ENCODE results near the gene RORB.

RORB gene

DNA sequence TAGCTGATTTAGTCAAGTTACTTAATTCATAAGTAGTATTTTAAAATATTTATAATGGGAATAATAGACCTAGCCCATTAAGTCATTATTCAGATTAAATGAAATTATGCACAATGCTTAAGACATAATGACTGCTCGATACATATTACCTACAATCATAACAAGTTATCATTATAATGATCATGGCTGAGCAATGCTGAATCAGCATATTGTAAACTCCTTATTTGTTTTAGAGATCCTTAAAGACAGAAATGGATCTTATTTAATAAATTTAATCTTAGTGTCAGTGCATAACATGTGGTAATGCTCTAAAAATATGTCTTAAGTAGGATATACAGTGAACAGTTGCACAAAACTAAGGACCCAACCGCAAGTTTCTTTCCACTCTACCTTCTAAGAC, 221.6 kb downstream of the RORB start:
- DNase-seq (ENCODE audit: low read depth, low spot score): no peak

DNA sequence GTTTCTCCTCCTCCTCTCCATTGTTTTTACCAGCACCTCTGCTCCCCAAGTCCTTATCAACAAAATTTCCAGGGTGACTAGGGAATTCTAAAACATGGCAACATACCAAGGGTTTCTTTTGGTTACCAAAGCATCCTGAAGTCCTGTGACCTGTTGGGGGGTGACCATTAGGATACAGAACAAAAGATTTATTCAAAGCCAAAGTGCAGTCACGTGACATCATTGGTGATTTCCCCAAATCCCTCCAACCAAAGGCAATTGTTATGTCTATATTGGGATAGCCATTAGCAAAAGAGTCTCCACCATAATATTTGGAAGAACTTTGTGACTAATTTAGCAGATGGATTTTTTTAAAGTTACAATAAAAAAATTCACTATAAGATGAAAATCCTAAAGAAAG, 222.2 kb downstream of the RORB start:
- DNase-seq (ENCODE audit: low read depth, low spot score): no peak

DNA sequence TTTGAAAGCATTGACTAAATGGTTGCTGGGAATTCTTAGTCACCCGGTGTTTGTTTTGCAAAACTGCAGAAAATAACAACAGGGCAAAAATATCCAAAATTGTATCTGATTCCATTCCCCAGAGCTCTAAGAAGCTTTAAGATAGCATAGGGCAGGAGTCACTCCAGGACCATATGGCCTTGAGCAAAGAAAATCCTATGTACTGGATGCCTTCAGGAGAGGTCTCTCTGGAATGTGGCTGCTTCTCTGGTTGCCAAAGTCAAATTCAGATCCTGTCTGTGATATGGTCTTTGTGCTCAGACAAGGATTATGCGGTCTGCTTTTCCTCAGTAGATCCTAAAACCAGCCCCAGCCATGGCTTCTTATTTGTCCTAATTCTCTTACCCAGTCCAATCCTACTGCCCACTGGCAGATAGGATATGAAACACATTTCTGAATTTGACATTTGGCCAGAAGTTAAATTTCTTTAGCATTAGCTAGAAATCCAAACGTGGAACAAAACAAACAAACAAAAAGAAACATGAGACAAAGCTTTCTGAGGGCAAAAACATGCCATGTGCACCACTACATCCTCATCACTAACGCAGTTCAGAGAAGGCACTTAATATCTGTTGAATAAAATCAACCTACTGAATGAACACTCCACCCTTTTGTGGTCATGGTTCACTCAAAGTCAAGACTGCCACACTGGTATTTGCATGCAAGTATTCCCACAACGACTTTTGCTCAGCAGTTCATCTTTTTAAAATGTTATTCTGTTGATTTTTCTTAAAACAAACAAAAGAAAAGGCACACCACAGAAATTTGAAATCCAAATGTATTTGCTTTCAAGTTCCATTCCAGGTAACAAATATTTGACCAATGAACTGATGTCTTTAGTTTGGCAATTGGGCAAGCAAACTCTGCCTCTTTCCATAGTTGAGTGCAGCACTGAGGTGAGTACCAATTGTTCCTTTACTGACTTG, 224.8 kb downstream of the RORB start:
- DNase-seq (ENCODE audit: low read depth, low spot score): no peak

DNA sequence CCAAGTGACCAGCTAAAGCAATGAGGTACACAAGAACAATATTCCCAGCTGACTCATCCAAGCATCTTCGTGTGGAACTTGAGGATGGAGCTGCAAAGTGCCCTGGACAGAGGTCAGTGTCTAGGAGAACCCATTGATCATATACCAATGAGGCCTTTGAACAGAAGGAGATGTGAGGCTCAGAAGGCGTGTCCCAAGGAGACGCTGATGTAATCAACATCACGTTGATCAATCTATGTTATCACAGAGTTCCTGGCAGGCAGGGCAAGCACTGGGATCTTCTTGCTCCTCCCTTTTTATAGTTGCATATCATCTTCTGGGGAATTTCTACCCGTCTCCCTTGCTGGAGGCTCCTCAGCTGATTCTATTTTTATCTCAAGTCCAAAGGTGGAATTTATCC, 227.2 kb downstream of the RORB start:
- no peak for DNase-seq (ENCODE audit: low read depth, low spot score)

DNA sequence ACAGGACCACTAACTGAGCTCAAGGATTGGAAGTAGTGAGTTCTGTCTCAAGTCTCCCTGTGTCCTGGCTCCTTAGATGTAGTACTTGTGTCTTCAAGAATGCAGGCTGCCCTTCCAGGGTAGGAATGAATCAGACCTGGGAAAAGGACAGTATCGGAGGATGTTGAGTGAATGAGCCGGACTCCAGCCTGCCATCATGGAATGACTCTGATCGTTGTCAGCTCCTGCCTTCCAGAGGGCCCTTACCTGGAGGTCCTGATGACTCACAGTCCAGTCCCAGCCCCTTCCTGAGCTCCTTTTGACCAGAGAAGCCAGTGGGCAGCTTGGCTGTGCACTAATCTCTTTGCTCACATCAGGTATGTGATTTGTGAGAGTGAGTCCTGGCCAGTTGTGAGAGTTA, 229.4 kb downstream of the RORB start:
- no peak for DNase-seq (ENCODE audit: low read depth, low spot score)

DNA sequence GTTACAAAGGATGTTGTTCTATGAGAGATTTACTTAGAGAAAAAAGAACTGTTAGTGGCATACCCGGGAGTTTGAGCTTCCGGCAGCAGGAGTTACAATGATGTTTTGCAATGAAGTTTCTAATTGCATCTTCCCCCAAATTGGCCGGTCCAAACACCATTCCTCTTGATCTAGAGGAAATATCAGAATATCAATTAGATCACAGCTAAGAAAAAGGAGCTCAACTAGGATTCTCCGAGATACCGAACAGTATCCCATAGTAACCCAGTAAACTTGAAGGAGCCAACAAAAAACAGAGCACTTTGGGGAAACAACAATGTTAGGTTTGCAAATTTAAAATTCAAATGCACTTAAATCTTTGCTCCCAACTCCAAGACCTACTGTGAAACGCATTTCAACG, 231.0 kb downstream of the RORB start:
- DNase-seq (ENCODE audit: low read depth, low spot score): no peak

DNA sequence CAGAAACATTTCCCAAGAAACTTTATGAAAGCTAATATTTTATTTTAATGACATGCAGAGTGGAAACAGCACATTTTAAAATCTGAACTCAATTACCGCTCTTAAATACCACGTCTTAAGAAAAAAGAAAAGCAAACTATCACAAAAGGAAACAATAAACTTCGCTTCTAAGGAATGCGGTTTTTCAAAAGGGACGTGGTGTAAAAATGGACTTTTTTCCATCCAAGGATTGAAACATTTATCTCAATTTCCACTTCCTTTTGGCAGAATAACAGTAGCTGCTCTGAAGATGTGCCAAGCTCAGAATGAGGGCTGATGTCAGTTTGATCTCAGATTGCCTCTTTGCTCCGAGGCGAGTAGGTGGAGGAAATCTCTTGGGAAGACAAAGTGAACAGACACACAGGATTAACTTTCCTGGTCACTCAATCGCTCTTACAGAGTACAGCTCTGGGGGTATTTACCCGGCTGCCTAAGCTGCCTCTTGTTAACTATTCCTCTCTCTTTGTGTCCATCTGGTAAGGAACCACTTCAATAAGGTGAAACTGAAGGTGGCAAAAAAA, 232.1 kb downstream of the RORB start:
- no peak for DNase-seq (ENCODE audit: low read depth, low spot score)

DNA sequence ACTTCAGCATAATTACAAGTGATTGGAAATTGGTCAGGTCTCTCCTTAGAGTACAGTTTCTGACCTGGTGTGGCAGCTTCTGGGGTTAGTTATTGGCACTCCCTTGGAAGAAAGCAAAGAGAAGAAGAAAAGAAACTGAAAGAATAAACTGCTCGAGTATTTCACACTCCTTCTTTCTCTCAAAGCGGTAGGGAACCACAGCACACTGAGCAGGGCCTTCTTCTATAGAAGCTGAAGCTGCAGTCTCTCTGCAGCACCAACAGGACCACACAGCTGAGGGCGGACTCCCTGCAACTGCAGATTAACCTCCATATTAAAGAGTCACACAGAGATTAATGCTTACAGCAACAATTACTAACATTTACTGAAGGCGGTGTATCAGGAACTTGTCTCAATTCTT, 238.6 kb downstream of the RORB start:
- DNase-seq (ENCODE audit: low read depth, low spot score): no peak

DNA sequence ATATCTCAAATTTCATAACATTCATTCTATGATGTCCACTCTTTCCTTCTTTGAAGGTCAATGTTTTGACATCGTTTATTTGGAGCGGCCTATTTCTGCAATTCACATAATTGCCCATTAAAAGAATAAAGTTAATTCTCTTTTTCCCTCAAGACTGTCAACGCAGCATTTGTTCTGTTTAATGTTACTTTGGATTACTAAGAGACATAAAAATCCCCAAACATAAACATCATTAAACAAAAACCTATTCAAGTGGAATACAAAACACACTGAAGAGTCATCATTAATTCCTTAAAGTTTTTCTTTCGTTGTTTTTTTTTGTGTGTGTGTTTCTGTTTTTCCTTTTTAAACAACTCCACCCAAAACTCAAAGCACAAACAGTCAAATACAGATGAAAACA, 239.5 kb downstream of the RORB start:
- DNase-seq (ENCODE audit: low read depth, low spot score): no peak

DNA sequence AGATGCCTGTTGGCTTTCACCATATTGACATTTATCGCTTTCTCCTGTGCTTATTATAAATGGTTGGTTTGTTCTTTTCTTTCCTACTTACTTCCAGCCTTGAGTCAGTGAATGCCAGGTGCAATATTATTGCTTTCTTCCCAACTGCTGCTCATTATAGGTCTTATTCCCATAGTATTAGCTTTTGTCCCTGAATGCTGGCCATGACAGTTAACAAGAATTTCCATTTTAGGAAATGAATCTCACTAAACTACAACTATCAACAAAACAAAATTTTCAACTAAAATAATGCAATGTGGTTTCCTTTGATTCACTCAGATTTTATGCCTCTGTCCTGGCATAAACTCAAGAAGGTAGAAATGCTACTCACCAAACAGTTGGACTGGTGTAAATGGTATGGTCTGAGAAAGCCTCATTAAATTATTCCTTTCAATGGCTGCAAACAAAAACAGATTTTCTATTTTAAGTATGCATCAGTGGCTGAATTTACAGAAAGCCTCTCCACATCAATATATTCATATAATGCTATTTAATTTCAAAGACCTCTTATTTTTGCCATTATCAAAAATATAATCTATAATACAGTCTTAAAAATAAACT, 245.2 kb downstream of the RORB start:
- no peak for DNase-seq (ENCODE audit: low read depth, low spot score)

All from smooth muscle cell of the brain vasculature (primary cell).